Karpas-422 (cell line): Measurements from ENCODE around the gene VMA21. TPM values are rescaled to one million over a fixed set of nuclear protein-coding genes. Genes with fewer than 3 reads are reported as not detected.

Source experiments
- DNase-seq: peaks from one replicate; pipeline ENCODE4 v3.0.0-alpha.2; 2015
- H2AFZ ChIP-seq: fragments of 200-600 bp; sonication (generic); 2 replicates; pipeline ENCODE4 v1.6.1; 2014; ENCODE audit warnings: antibody characterized with exemption, low read length, mixed read lengths
- H3K27ac ChIP-seq: fragments of 200-600 bp; sonication (generic); 2 replicates; pipeline ENCODE4 v1.5.1; 2014; ENCODE audit warnings: mild to moderate bottlenecking, low read length, moderate library complexity
- H3K27me3 ChIP-seq: fragments of 200-600 bp; sonication (generic); 2 replicates; pipeline ENCODE4 v1.6.1; 2014; ENCODE audit warnings: low read length, mixed read lengths
- H3K36me3 ChIP-seq: fragments of 200-600 bp; sonication (generic); 2 replicates; pipeline ENCODE4 v1.6.1; 2014; ENCODE audit warnings: low read length, mixed read lengths; ENCODE audit not compliant: insufficient read depth
- H3K4me1 ChIP-seq: fragments of 200-600 bp; sonication (generic); 2 replicates; pipeline ENCODE4 v1.6.1; 2014; ENCODE audit warnings: mild to moderate bottlenecking, low read length, mixed read lengths
- H3K4me2 ChIP-seq: fragments of 200-600 bp; sonication (generic); 2 replicates; pipeline ENCODE4 v1.6.1; 2014; ENCODE audit warnings: low read length, low read depth, mild to moderate bottlenecking; ENCODE audit not compliant: poor library complexity, severe bottlenecking
- H3K4me3 ChIP-seq: fragments of 200-600 bp; sonication (generic); 2 replicates; pipeline ENCODE4 v1.5.1; 2014; ENCODE audit warnings: mild to moderate bottlenecking, antibody characterized with exemption, low read length, mixed read lengths
- H3K79me2 ChIP-seq: fragments of 200-600 bp; sonication (generic); 2 replicates; pipeline ENCODE4 v1.6.1; 2014; ENCODE audit warnings: mild to moderate bottlenecking, low read length, mixed read lengths
- H3K9ac ChIP-seq: fragments of 200-600 bp; sonication (generic); 2 replicates; pipeline ENCODE4 v1.6.0; 2014; ENCODE audit warnings: low read length
- H3K9me2 ChIP-seq: fragments of 200-600 bp; sonication (generic), shearing (Covaris generic); replicated peaks from 2 replicates; pipeline ENCODE4 v1.6.0; 2014; ENCODE audit warnings: mild to moderate bottlenecking, low read length, moderate library complexity; ENCODE audit not compliant: insufficient read depth
- H3K9me3 ChIP-seq: fragments of 300-700, 200-600 bp; sonication (generic); 2 replicates; pipeline ENCODE4 v1.6.1; 2014; ENCODE audit warnings: low read length, mixed read lengths
- H4K20me1 ChIP-seq: fragments of 200-600 bp; sonication (generic); 2 replicates; pipeline ENCODE4 v1.6.1; 2014; ENCODE audit warnings: mild to moderate bottlenecking, antibody characterized with exemption, low read length, low read depth; ENCODE audit not compliant: insufficient read depth
- total RNA-seq: library from RNA; depleted of rRNA; stranded (reverse); fragments of >200 nt; shearing (Covaris generic); gene quantifications from 2 replicates; pipeline ENCODE4 v1.2.3, GENCODE V29; 2014; ENCODE audit warnings: low replicate concordance; rRNA removed

Gene VMA21
- total RNA-seq, 1 experiment from 2014 or later: 49.8 TPM

- no peak overlapping the region for H2AFZ ChIP-seq
- no peak overlapping the region for H3K4me2 ChIP-seq
- no peak overlapping the region for H3K9ac ChIP-seq
- H3K27ac ChIP-seq: no peak overlapping the region
- H3K4me3 ChIP-seq: no peak overlapping the region
- H3K9me2 ChIP-seq: no peaks in the 10 kb centered on the region
- no peaks in the 10 kb centered on the region for H3K27me3 ChIP-seq
- no peaks in the 10 kb centered on the region for H3K4me1 ChIP-seq
- H3K36me3 ChIP-seq: no peaks in the 10 kb centered on the region
- no peaks in the 10 kb centered on the region for H3K9me3 ChIP-seq
- DNase-seq: no peak
- H4K20me1 ChIP-seq: no peaks in the 10 kb centered on the region
- H3K79me2 ChIP-seq: no peaks in the 10 kb centered on the region
Observed at GRCh38 chrX:151419782-151420181, 22.8 kb downstream of the VMA21 start.

GRCh38 chrX:151424505-151424904 lies 27.5 kb downstream of the VMA21 start:
- H2AFZ ChIP-seq: no peak overlapping the region
- H3K9me2 ChIP-seq: no peaks in the 10 kb centered on the region
- no peaks in the 10 kb centered on the region for H3K79me2 ChIP-seq
- no peak overlapping the region for H3K9ac ChIP-seq
- H3K36me3 ChIP-seq: no peaks in the 10 kb centered on the region
- H4K20me1 ChIP-seq: no peaks in the 10 kb centered on the region
- no peaks in the 10 kb centered on the region for H3K27me3 ChIP-seq
- H3K27ac ChIP-seq: no peak overlapping the region
- no peak overlapping the region for H3K4me3 ChIP-seq
- no peak overlapping the region for H3K4me2 ChIP-seq
- peaks cover 5% of the 10 kb centered on the region for H3K4me1 ChIP-seq
- H3K9me3 ChIP-seq: no peaks in the 10 kb centered on the region
- no peak for DNase-seq

- H3K79me2 ChIP-seq: no peaks in the 10 kb centered on the region
- H3K9me3 ChIP-seq: no peaks in the 10 kb centered on the region
- no peak overlapping the region for H3K4me2 ChIP-seq
- no peak overlapping the region for H2AFZ ChIP-seq
- H3K4me1 ChIP-seq: no peaks in the 10 kb centered on the region
- H3K27ac ChIP-seq: no peak overlapping the region
- H3K4me3 ChIP-seq: no peak overlapping the region
- H3K9me2 ChIP-seq: no peaks in the 10 kb centered on the region
- no peaks in the 10 kb centered on the region for H4K20me1 ChIP-seq
- no peaks in the 10 kb centered on the region for H3K27me3 ChIP-seq
- DNase-seq: no peak
- H3K36me3 ChIP-seq: no peaks in the 10 kb centered on the region
- H3K9ac ChIP-seq: no peak overlapping the region
Observed at GRCh38 chrX:151448509-151448908, 51.5 kb downstream of the VMA21 start.

- Histone ChIP-seq H3K9me2 (no peaks in the 10 kb centered on the region), H3K9me3 (0 out of 2 replicates have a peak, but pooled peaks cover 2% of the 10 kb centered on the region), H3K4me1 (no peaks in the 10 kb centered on the region), H3K36me3 (no peaks in the 10 kb centered on the region), H3K4me2 (no peak overlapping the region), H3K27me3 (no peaks in the 10 kb centered on the region; the same call in 1 of the 2 replicates), H3K79me2 (no peaks in the 10 kb centered on the region), H3K9ac (no peak overlapping the region), H3K4me3 (no peak overlapping the region), H3K27ac (no peak overlapping the region), H2AFZ (no peak overlapping the region), H4K20me1 (no peaks in the 10 kb centered on the region)
- no peak for DNase-seq
Observed at GRCh38 chrX:151458824-151459223, 61.8 kb downstream of the VMA21 start.

Other genes with a start within 250 kb of the VMA21 start
- not detected in 2 replicates for gene GPR50, start 220.6 kb upstream of the VMA21 start, total RNA-seq
- not detected in 2 replicates for gene PASD1, start 166.5 kb downstream of the VMA21 start, total RNA-seq